Panc1 (cell line): Measurements from ENCODE around the gene ZC3H7B. TPM values are rescaled to one million over a fixed set of nuclear protein-coding genes. Genes with fewer than 3 reads are reported as not detected.

ENCODE experiments used
- ATAC-seq: fragments of 200-7000 bp; cut with Tn5 transposase; 2 replicates; pipeline ENCODE4 v1.9.1; 2020; ENCODE audit warnings: mild to moderate bottlenecking, moderate library complexity
- BruUV-seq: library from RNA; stranded (reverse); fragments of 400-500 nt; replicated peaks from 2 replicates; lab custom pipeline; 2021; lab: Mats Ljungman, UMichigan
- CTCF ChIA-PET: fragments of 300-600 bp; sonication (Branson Sonifier 250); formaldehyde crosslinking; loops from one replicate; lab custom pipeline; 2022; ENCODE audit warnings: antibody characterized with exemption; lab: Charles Lee
- POLR2A ChIA-PET: fragments of 300-600 bp; sonication (Branson Sonifier 250); formaldehyde crosslinking; loops from one replicate; lab custom pipeline; 2022; ENCODE audit warnings: antibody characterized with exemption; lab: Charles Lee
- DNase-seq: peaks from one replicate; pipeline ENCODE4 v3.0.0-alpha.2; 2010; ENCODE audit warnings: low read depth, low spot score
- H3K27ac ChIP-seq: 2 replicates; pipeline ENCODE4 v1.5.1; 2011; ENCODE audit warnings: mild to moderate bottlenecking, low read length, inconsistent platforms
- H3K27me3 ChIP-seq: fragments of 200-500 bp; sonication (Bioruptor generic); 2 replicates; pipeline ENCODE4 v1.6.0; 2014; ENCODE audit warnings: low read length, inconsistent platforms; ENCODE audit not compliant: control insufficient read depth, insufficient read depth
- H3K36me3 ChIP-seq: fragments of 200-500 bp; sonication (Bioruptor generic); 2 replicates; pipeline ENCODE4 v1.5.1; 2014; ENCODE audit warnings: inconsistent platforms, mild to moderate bottlenecking, low read length, moderate library complexity; ENCODE audit not compliant: control insufficient read depth, insufficient read depth
- H3K4me1 ChIP-seq: 2 replicates; pipeline ENCODE4 v1.5.1; 2011; ENCODE audit warnings: inconsistent platforms, mild to moderate bottlenecking, low read length, moderate library complexity; ENCODE audit not compliant: control insufficient read depth, insufficient read depth
- H3K4me3 ChIP-seq, 2 experiments: 2 replicates each; pipeline ENCODE4 v1.5.1; 2011 to 2012; ENCODE audit warnings: low read depth in 2 of 2, low read length in 2 of 2, mild to moderate bottlenecking in 2 of 2, inconsistent platforms in 1 of 2, moderate library complexity in 1 of 2
- H3K9me3 ChIP-seq: fragments of 200-500 bp; sonication (Bioruptor generic); 2 replicates; pipeline ENCODE4 v1.5.1; 2014; ENCODE audit warnings: low read depth, mild to moderate bottlenecking, inconsistent platforms, low read length, moderate library complexity; ENCODE audit not compliant: control insufficient read depth, insufficient read depth
- POLR2AphosphoS5 ChIP-seq: IDR thresholded peaks from 2 replicates; pipeline ENCODE4 v1.6.1; 2012; ENCODE audit warnings: mild to moderate bottlenecking, low read depth, low read length, moderate library complexity
- REST ChIP-seq, 2 experiments: IDR thresholded peaks; 2 replicates each; pipeline ENCODE4 v1.6.1; 2011 to 2012; ENCODE audit warnings: low read depth in 2 of 2, control low read depth in 1 of 2, low read length in 1 of 2, mild to moderate bottlenecking in 1 of 2, moderate library complexity in 1 of 2; ENCODE audit not compliant: insufficient read depth in 1 of 2
- SIN3A ChIP-seq: IDR thresholded peaks from 2 replicates; pipeline ENCODE4 v1.6.1; 2012; ENCODE audit warnings: low read depth, mild to moderate bottlenecking, low read length, moderate library complexity, borderline replicate concordance; ENCODE audit not compliant: insufficient read depth
- TCF7L2 ChIP-seq: IDR thresholded peaks from 2 replicates; pipeline ENCODE4 v1.6.1; 2011; ENCODE audit warnings: mild to moderate bottlenecking, low read depth, low read length, inconsistent platforms
- in situ Hi-C: cut with HindIII; loops from 2 replicates; pipeline ENCODE4 v1.10.0; 2016; ENCODE audit warnings: low sequenced_read_pairs, low pct_unique_long_range_greater_than_20kb
- intact Hi-C: fragments of 100-400 bp; cut with micrococcal nuclease; formaldehyde crosslinking; loops from one replicate; pipeline ENCODE4 v1.10.0; 2022; ENCODE audit not compliant: unreplicated experiment
- total RNA-seq: library from RNA; stranded (reverse); gene quantifications from one replicate; pipeline ENCODE4 v1.2.1, GENCODE V29; 2021; ENCODE audit not compliant: unreplicated experiment
- TF ChIP-seq, protein P1 (sequence below): fragments of 450-650 bp; IDR thresholded peaks from 2 replicates; pipeline ENCODE4 v1.5.1; 2017; ENCODE audit warnings: mild to moderate bottlenecking

ZC3H7B gene
- total RNA-seq, 1 experiment from 2014 or later = 62.0 TPM

DNA sequence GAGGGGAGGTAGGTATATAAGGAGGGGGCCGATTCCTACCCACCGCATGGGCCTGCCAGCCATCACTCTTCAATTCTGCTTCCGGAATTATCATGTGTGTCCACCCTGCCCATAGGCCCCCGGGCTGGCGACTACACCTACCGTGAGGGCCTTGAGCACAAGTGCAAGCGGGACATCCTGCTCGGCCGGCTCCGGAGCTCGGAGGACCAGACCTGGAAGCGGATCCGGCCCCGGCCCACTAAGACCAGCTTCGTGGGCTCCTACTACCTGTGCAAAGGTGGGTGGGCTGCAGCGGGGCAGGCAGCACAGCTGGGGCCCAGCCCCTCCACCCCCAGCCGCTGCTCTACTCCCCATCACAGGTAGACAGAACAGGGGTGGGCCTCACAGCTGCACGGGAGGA, 42.0 kb downstream of the ZC3H7B start:
- POLR2A ChIA-PET = no interaction called here
- Histone ChIP-seq H3K4me1 (no peaks in the 10 kb centered on the region), H3K36me3 (no peaks in the 10 kb centered on the region; the same call in 1 of the 2 replicates), H3K9me3 (no peaks in the 10 kb centered on the region), H3K27ac (no peak overlapping the region), H3K4me3 (no peak overlapping the region), H3K27me3 (no peaks in the 10 kb centered on the region)
- TF ChIP-seq SIN3A (no peak), TCF7L2 (no peak), REST (IDR thresholded peaks at IDR 0.05; ENCODE audit: insufficient read depth in 1 of 2, low read depth in 2 of 2, low read length in 1 of 2) (no peak), POLR2AphosphoS5 (no peak)
- TF ChIP-seq, protein P1, sequence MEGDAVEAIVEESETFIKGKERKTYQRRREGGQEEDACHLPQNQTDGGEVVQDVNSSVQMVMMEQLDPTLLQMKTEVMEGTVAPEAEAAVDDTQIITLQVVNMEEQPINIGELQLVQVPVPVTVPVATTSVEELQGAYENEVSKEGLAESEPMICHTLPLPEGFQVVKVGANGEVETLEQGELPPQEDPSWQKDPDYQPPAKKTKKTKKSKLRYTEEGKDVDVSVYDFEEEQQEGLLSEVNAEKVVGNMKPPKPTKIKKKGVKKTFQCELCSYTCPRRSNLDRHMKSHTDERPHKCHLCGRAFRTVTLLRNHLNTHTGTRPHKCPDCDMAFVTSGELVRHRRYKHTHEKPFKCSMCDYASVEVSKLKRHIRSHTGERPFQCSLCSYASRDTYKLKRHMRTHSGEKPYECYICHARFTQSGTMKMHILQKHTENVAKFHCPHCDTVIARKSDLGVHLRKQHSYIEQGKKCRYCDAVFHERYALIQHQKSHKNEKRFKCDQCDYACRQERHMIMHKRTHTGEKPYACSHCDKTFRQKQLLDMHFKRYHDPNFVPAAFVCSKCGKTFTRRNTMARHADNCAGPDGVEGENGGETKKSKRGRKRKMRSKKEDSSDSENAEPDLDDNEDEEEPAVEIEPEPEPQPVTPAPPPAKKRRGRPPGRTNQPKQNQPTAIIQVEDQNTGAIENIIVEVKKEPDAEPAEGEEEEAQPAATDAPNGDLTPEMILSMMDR = no peak
- in situ Hi-C loops = no loop called here
- intact Hi-C loops = no loop called here
- no TSS peak for BruUV-seq
- no peak for ATAC-seq
- DNase-seq = no peak
- CTCF ChIA-PET = no interaction called here

DNA sequence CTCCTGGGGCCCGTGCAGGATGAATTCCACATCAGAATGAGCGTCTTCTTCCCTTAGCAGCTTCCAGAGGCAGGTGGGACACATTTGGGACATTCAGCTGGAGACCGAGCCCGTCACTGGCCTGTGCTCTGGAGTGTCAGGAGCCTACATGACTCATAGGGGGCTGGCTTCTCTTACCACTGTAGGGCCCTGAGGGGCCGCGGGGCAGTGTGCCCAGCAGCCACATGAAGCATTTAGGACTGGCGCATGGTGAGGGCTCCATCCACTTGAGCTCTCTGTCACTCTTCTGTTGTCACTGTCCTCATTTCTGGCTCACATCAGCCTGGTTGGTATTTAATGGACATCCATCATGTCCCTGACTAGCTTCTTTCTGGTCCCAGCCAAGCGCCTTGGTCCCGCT, 42.4 kb downstream of the ZC3H7B start:
- no peaks in the 10 kb centered on the region for H3K27me3 ChIP-seq
- ATAC-seq (no peak), DNase-seq (no peak)
- H3K9me3 ChIP-seq = no peaks in the 10 kb centered on the region
- POLR2A ChIA-PET = no interaction called here
- no peak overlapping the region for H3K27ac ChIP-seq
- no peaks in the 10 kb centered on the region for H3K4me1 ChIP-seq
- intact Hi-C loops = no loop called here
- H3K36me3 ChIP-seq = no peaks in the 10 kb centered on the region; the same call in 1 of the 2 replicates
- H3K4me3 ChIP-seq = no peak overlapping the region
- BruUV-seq = no TSS peak
- TF ChIP-seq TCF7L2 (no peak), REST (IDR thresholded peaks at IDR 0.05; ENCODE audit: insufficient read depth in 1 of 2, low read depth in 2 of 2, low read length in 1 of 2) (no peak), POLR2AphosphoS5 (no peak), SIN3A (no peak)
- TF ChIP-seq, protein P1 = no peak
- in situ Hi-C loops = no loop called here
- CTCF ChIA-PET = no interaction called here
